T1000 (cell line): ENCODE measurements around the gene ATP6V0B.

Source experiments
- DNase-seq: peaks from one replicate; lab custom pipeline; 2025; ENCODE audit warnings: mixed read lengths; lab: John Stamatoyannopoulos, UW

The ATP6V0B gene

GRCh38 chr1:43974443-43975248 is at the start of gene ATP6V0B:
TSS of gene ATP6V0B (plus strand) at chr1:43974960. CDS start at chr1:43975041, 81 bp downstream.
- peak; percentile 88 for DNase-seq

GRCh38 chr1:43925846-43926245 is 48.9 kb upstream of the ATP6V0B start:
- DNase-seq: no peak

- peak; percentile 89 for DNase-seq
Observed at GRCh38 chr1:43930168-43930948, 44.4 kb upstream of the ATP6V0B start.

- no peak for DNase-seq
Observed at GRCh38 chr1:43930949-43931275, 43.8 kb upstream of the ATP6V0B start.

- DNase-seq: no peak
Observed at GRCh38 chr1:43931711-43932660, 42.8 kb upstream of the ATP6V0B start.

- peak; percentile 39 for DNase-seq
Observed at GRCh38 chr1:43932786-43933385, 41.9 kb upstream of the ATP6V0B start.

- DNase-seq: no peak
Observed at GRCh38 chr1:43933386-43934100, 41.2 kb upstream of the ATP6V0B start, which contains the start of gene ARTN. TSS of gene ARTN (plus strand) at chr1:43933801. CDS start at chr1:43935657, 1,856 bp downstream.

- peak; percentile 30 for DNase-seq
Observed at GRCh38 chr1:43934101-43934985, 40.4 kb upstream of the ATP6V0B start.

- no peak for DNase-seq
Observed at GRCh38 chr1:43934986-43935324, 39.8 kb upstream of the ATP6V0B start.

- no peak for DNase-seq
Observed at GRCh38 chr1:43935711-43936427, 38.9 kb upstream of the ATP6V0B start.

- no peak for DNase-seq
Observed at GRCh38 chr1:43936431-43937151, 38.2 kb upstream of the ATP6V0B start.

GRCh38 chr1:43937179-43937865 is 37.4 kb upstream of the ATP6V0B start:
- DNase-seq: no peak

GRCh38 chr1:43938383-43938782 is 36.4 kb upstream of the ATP6V0B start:
- no peak for DNase-seq

GRCh38 chr1:43938892-43939587 is 35.7 kb upstream of the ATP6V0B start:
- DNase-seq: no peak

- DNase-seq: no peak
Observed at GRCh38 chr1:43942411-43942810, 32.3 kb upstream of the ATP6V0B start.

GRCh38 chr1:43944860-43945259 is 29.9 kb upstream of the ATP6V0B start:
- DNase-seq: no peak

- no peak for DNase-seq
Observed at GRCh38 chr1:43945674-43946235, 29.0 kb upstream of the ATP6V0B start.
